GM13977 (cell line): ENCODE measurements around the gene AGMO.

Experiments
- DNase-seq: peaks from one replicate; pipeline ENCODE4 v3.0.0; 2012; ENCODE audit warnings: low spot score
- in situ Hi-C: fragments of 300-500 bp; cut with MboI; formaldehyde crosslinking; loops from one replicate; pipeline ENCODE4 v1.12.0; 2022; ENCODE audit warnings: low sequenced_read_pairs, low pct_unique_long_range_greater_than_20kb, mixed read lengths, inconsistent platforms; ENCODE audit not compliant: unreplicated experiment
- TF ChIP-seq, protein P1 (sequence below): IDR thresholded peaks from 2 replicates; pipeline ENCODE4 v1.5.1; 2012; ENCODE audit warnings: mild to moderate bottlenecking, control low read depth; ENCODE audit not compliant: insufficient read depth; ENCODE audit errors: extremely low read depth, missing control alignments

AGMO gene

DNA sequence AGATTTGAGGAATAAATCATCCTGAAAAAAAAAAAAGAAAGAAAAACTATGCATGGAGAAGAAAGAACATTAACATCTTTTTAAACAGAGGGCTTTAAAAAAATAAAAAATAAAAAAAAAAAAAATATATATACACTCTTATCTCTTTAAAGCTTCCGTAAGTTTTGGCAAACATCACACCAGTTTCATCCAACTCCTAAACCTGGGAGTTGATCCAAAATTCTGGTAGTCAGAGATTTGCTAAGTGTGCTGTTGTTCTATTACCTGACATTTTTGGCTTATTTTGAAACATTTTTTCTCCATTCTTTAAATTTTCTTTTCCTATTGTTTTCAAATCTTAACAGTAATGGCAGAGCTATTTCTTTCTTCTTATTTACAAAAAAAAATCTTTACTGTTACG is 273.1 kb downstream of the AGMO start:
- DNase-seq: no peak
- TF ChIP-seq, protein P1, sequence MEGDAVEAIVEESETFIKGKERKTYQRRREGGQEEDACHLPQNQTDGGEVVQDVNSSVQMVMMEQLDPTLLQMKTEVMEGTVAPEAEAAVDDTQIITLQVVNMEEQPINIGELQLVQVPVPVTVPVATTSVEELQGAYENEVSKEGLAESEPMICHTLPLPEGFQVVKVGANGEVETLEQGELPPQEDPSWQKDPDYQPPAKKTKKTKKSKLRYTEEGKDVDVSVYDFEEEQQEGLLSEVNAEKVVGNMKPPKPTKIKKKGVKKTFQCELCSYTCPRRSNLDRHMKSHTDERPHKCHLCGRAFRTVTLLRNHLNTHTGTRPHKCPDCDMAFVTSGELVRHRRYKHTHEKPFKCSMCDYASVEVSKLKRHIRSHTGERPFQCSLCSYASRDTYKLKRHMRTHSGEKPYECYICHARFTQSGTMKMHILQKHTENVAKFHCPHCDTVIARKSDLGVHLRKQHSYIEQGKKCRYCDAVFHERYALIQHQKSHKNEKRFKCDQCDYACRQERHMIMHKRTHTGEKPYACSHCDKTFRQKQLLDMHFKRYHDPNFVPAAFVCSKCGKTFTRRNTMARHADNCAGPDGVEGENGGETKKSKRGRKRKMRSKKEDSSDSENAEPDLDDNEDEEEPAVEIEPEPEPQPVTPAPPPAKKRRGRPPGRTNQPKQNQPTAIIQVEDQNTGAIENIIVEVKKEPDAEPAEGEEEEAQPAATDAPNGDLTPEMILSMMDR: no peak
- in situ Hi-C loops: no loop called here

DNA sequence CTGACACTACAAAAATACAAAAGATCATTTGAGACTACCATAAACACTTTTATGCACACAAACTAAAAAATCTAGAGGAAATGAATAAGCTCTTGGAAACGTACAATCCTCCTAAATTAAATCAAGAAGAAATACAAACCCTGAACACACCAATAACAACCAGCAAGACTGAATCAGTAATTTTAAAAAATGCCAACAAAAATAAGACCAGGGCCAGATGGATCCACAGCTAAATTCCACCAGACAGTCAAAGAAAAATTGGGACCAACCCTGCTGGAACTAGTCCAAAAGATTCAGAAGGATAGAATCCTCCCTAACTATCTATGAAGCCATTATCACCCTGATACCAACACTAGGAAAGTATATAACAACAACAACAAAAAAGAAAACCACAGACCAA is 277.4 kb downstream of the AGMO start:
- TF ChIP-seq, protein P1: no peak
- in situ Hi-C loops: no loop called here

DNA sequence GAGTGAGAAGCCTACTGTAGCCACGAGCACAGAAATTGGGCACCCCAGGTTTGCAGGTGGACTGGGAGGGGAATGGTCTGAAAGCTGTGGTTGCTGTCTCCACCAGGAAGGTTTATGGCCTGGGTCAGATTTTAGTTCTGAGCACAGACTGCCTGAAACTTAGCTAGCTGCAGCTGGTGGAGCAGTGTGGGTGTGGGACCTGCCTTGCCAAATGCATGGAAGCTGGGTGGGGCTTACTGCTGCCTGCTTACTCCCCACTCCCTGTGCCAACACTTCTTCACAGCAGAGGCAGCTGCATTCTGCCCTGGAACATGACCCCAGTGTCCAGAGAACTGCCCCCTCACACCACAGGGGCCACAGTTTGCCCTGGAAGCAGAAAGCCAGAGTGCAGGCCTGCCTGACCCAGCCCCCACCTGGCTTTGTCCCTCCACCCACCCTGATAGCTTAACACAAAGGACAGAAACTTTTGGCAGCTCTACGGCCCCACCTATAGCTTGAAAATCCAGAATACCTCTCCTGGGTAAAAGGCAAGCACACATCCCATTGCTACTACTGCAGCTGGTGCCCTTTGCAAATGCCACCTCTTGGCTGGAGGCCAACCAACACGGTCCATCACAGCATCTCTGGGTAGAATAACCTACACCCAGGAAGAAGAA is 281.6 kb downstream of the AGMO start:
- no peak for DNase-seq
- in situ Hi-C loops: no loop called here
- TF ChIP-seq, protein P1: no peak

More for the DNA sequence above, 277.4 kb downstream of the AGMO start:
- DNase-seq: no peak

DNA sequence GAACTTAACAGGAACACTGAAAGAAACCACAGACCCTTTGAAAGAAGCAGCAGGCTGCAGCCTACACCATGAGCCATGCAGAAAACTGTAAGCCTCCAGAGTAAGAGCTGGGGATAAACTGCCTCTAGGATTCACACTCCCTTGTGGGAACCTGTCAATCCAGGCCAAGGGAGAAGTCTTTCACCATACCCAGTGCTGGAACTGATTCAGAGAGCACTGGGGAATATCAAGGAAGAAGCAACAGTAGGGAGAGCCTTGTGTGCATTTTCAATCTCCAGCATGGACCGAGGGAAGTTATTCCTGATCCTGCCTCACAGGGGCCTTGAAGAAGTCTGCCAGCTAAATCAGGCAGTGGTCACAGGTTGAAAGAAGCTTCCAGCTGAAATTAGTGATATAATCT is 282.2 kb downstream of the AGMO start:
- in situ Hi-C loops: no loop called here
- TF ChIP-seq, protein P1: no peak

DNA sequence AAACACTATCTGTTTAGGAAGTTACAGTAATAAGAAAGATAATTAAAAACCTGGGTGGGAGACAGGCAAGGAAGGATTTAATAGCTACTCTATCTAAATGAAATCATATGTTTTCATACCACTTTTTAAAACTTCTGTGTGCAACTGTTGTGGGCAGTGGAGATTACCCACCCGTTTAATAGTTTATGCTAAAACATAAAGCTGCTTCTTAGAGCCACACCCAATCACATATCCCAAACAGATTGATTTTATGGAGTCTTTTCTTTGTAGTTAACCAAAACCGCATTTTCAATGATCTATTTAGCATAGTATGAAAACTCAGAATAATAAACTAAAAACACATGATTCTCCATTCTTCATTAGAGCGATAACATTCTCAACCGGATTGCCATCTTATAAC is 304.1 kb downstream of the AGMO start:
- in situ Hi-C loops: no loop called here
- no peak for DNase-seq
- TF ChIP-seq, protein P1: no peak

More for the DNA sequence above, 282.2 kb downstream of the AGMO start:
- DNase-seq: no peak

DNA sequence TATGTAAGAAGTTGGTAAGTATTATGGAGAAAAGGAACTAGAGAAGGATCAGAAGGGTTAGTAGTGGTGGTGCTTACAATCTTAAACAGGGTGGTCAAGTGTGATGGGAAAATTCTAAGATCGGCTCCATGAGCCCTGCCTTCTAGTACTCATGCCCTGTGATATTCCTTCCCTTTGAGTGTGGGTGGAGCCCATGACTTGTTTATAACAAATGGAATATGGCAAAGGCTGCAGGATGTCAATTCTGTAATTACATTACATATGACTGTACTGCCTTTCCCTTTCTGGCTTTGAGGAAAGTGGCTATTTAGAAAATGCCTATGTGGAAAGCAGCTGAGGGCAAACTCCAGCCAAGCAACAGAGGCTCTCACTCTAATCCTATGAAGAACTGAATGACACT is 309.6 kb downstream of the AGMO start:
- no peak for DNase-seq
- TF ChIP-seq, protein P1: no peak
- in situ Hi-C loops: no loop called here

DNA sequence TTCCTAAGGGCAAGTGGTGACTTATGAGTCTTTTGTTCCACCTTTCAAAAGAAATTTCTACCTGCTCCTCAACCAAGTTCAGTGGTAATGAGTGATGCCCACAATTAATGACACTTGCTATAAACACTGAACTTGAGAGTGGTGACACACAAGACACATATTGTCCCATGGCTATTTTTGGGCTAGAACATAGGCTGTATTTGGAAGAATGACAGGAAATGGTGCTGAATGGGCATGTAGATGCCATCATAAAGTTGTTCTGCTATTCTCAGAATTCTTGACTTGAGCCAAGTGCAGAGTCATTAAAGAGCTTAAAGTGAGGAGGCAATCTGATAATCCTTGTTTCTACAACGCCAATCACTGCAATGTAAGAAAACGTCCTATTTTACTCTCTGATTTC is 313.3 kb downstream of the AGMO start:
- DNase-seq: no peak
- in situ Hi-C loops: no loop called here
- TF ChIP-seq, protein P1: no peak
